MM.1S (cell line): ENCODE results near the gene CTNNA2.

Source experiments
- EZH2 ChIP-seq: fragments of 300-600 bp; sonication (generic); optimal IDR thresholded peaks from 2 replicates; pipeline ENCODE3; 2017; ENCODE audit warnings: low read depth, mild to moderate bottlenecking, antibody characterized with exemption, low read length, mixed read lengths
- TF ChIP-seq, protein P1 (sequence below): fragments of 300-600 bp; sonication (generic); IDR thresholded peaks from 2 replicates; pipeline ENCODE4 v1.5.1; 2016; ENCODE audit warnings: antibody characterized with exemption, low read length, mixed read lengths

DNA sequence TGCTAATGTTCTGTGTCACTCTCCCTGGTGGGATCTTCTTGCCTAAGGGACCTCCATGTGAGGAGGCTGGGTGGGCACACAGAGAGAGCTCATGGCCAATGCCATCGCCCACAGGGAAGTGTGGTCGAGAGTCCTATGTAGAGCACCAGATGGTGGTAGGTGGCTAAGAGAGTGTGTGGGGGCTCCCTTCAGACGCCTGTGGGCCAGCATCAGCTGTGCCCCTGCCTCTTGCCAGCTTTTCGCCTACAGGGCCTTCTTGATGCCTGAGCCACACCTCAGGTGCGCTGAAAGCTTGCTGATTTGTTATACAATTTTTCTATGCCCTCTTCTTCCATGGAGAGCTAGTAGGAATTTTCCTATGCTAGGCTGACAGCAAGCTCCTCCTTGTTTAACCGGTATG lies 753.4 kb downstream of the CTNNA2 start:
- TF ChIP-seq, protein P1, sequence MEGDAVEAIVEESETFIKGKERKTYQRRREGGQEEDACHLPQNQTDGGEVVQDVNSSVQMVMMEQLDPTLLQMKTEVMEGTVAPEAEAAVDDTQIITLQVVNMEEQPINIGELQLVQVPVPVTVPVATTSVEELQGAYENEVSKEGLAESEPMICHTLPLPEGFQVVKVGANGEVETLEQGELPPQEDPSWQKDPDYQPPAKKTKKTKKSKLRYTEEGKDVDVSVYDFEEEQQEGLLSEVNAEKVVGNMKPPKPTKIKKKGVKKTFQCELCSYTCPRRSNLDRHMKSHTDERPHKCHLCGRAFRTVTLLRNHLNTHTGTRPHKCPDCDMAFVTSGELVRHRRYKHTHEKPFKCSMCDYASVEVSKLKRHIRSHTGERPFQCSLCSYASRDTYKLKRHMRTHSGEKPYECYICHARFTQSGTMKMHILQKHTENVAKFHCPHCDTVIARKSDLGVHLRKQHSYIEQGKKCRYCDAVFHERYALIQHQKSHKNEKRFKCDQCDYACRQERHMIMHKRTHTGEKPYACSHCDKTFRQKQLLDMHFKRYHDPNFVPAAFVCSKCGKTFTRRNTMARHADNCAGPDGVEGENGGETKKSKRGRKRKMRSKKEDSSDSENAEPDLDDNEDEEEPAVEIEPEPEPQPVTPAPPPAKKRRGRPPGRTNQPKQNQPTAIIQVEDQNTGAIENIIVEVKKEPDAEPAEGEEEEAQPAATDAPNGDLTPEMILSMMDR, result no peak
- no peak for TF ChIP-seq EZH2
